Posterior vena cava (tissue), 2 donors: ENCODE results near the gene SLC35D2. TPM values are rescaled to one million over a fixed set of nuclear protein-coding genes. Genes with fewer than 3 reads are reported as not detected.
"Not testable (repeated sequence)": the region's sequence is repeated elsewhere in the genome, so short reads cannot be mapped to it uniquely, and the experiment has no call there.

ENCODE experiments used
- DNase-seq: peaks from one replicate; pipeline ENCODE4 v3.0.0-alpha.2; 2020; ENCODE audit warnings: low spot score
- intact Hi-C, 2 donors: fragments of 100-400 bp; cut with DNase I; formaldehyde crosslinking; loops; one replicate each; pipeline versions ENCODE4 v1.14.1 to v1.14.2; 2022 to 2023
- total RNA-seq, 2 donors: library from RNA; stranded (reverse); fragmentation: NEBNext Ultra II Directional; extraction: Animal tissue kit (Norgen Biotek cat#: 25700); gene quantifications; one replicate each; pipeline ENCODE4 v1.2.1, GENCODE V29; 2021
- donor health status: DM: yes; HTN: yes; CAD: no.
- donor health status: DM: yes; HTN: yes; CAD: no.

The SLC35D2 gene
- total RNA-seq, 2 donors from 2014 or later, result 13.2 to 15.7 TPM

GRCh38 chr9:96331236-96331947 lies 52.1 kb downstream of the SLC35D2 start:
- no peak for DNase-seq
- intact Hi-C loops, result no loop called here

DNA sequence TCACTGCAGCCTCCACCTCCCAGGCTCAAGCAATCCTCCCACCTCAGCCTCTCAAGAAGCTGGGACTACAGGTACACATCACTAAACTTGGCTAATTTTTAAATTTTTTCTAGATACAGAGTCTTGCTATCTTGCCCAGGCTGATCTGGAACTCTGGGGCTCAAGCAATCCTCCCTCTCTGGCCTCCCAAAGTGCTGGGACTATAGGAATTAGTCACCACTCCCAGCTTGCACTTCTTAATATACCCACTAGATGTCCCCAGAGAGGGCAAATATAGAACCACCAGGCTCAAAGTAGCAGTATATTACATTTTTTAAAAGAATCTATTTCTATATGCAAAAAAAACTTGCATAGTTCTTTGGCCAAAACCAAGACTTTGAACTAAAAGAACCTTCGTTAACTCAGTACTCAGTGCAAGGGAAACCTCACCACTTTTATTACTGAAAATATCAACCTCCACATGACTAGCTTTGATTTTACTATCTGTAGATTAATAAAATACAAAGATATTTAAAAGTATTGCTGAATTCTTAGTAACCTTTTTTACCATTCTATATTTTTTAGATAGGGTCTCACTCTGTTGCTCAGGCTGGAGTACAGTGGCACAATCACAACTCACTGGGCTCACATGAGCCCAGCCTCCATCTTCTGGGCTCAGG lies 55.7 kb downstream of the SLC35D2 start:
- no peak for DNase-seq
- intact Hi-C loops, result loop anchor here in 1 of 2 donors (10.0 kb wide), 1 partner anchor 157 kb away; no protein-coding TSS in a partner anchor

DNA sequence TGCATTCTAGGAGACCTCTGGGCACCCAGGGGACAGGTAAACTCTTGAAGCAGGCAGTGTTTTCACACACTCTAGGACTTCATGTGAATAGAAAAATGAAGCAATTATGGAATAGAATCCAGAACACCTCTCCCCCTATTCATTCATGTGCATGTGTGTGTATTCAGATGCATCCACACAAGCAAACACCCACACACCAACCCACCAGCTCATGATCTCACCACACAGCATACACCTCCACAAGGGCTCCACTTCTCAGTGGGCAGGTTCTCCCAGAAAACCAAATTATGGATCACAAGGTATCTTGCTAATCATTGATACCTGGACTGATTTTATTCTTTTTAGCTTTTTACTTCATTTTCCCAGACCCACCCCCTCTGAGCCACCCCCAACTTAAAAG lies 60.3 kb downstream of the SLC35D2 start:
- no peak for DNase-seq
- intact Hi-C loops, result loop anchor here (5.0 to 10.0 kb wide), 2 partner anchors 162 to 344 kb away; no protein-coding TSS in a partner anchor

DNA sequence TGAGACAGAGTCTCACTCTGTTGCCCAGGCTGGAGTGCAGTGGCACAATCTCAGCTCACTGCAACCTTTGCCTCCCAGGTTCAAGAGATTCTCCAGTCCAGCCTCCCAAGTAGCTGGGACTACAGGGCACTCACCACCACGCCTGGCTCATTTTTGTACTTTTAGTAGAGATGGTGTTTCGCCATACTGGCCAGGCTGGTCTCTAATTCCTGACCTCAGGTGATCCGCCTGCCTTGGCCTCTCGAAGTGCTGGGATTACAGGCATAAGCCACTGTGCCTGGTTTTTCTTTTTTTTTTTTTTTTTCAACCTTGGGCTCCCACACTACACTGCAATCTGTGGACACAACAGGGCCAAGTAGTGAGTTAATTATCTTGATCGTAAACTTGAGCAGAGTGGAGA lies 60.8 kb downstream of the SLC35D2 start:
- intact Hi-C loops, result loop anchor here (5.0 to 10.0 kb wide), 2 partner anchors 162 to 345 kb away; no protein-coding TSS in a partner anchor

GRCh38 chr9:96322210-96322609 lies 61.3 kb downstream of the SLC35D2 start:
- DNase-seq, result not testable (repeated sequence)
- intact Hi-C loops, result loop anchor here (5.0 to 10.0 kb wide), 2 partner anchors 163 to 345 kb away; no protein-coding TSS in a partner anchor

More for the DNA sequence above, 60.8 kb downstream of the SLC35D2 start:
- DNase-seq, result not testable (repeated sequence)

GRCh38 chr9:96321515-96321914 lies 62.0 kb downstream of the SLC35D2 start:
- DNase-seq, result no peak
- intact Hi-C loops, result loop anchor here (5.0 to 10.0 kb wide), 2 partner anchors 163 to 346 kb away; no protein-coding TSS in a partner anchor

GRCh38 chr9:96320749-96321280 lies 62.7 kb downstream of the SLC35D2 start:
- intact Hi-C loops, result loop anchor here (5.0 to 10.0 kb wide), 2 partner anchors 164 to 346 kb away; no protein-coding TSS in a partner anchor
- DNase-seq, result no peak

DNA sequence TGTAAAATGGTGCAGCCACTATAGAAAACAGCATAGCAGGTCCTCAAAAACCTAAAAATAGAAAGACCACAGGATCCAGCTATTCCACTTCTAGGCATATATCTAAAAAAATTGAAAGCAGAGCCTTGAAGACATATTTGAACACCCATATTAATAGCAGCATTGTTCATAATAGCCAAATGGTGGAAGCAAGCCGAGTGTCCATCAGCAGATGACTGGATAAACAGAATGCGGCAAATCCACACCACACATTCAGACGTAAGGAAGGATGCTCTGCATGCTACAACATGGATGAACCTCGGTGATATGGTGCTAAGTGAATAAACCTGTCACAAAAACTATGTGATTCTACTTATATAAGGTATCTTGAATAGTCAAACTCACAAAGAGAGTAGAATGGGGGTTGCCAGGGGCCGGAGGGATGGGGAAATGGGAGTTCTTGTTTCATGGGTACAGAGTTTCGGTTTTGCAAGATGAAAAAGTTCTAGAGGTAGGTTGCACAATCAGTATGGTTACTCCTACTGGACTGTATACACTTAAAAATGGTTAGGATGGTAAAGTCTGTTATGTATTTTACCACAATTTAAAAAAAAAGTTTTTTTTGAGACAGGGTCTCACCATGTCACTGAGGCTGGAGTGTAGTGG lies 64.5 kb downstream of the SLC35D2 start:
- intact Hi-C loops, result loop anchor here (10.0 kb wide), 1 partner anchor 84 kb away; no protein-coding TSS in a partner anchor
- DNase-seq, result no peak

GRCh38 chr9:96317335-96317980 lies 66.1 kb downstream of the SLC35D2 start:
- no peak for DNase-seq
- intact Hi-C loops, result loop anchor here (10.0 kb wide), 1 partner anchor 83 kb away; no protein-coding TSS in a partner anchor

GRCh38 chr9:96309850-96310249 lies 73.7 kb downstream of the SLC35D2 start:
- no peak for DNase-seq
- intact Hi-C loops, result loop anchor here (10.0 kb wide), 1 partner anchor 75 kb away; no protein-coding TSS in a partner anchor

DNA sequence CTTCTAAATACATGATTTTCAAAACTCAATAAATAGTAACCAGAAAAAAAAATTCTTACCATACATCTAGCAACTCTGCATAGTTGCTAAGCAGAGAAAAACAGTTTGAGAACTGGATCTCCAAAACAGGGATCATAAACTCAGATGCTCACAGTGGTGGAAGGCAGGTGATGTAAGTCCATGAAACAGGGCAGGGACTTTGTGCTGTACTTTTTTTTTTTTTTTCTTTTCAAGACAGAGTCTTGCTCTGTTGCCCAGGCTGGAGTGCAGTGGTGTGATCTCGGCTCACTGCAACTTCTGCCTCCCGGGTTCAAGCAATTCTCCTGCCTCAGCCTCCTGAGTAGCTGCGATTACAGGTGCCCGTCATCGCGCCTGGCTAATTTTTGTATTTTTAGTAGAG lies 76.6 kb downstream of the SLC35D2 start:
- intact Hi-C loops, DNase-seq: not testable (repeated sequence)

GRCh38 chr9:96305171-96305570 lies 78.3 kb downstream of the SLC35D2 start:
- intact Hi-C loops, result no loop called here
- no peak for DNase-seq

- intact Hi-C loops, result no loop called here
- DNase-seq, result no peak
These were observed 79.3 kb downstream of the SLC35D2 start for GRCh38 chr9:96304230-96304629.

DNA sequence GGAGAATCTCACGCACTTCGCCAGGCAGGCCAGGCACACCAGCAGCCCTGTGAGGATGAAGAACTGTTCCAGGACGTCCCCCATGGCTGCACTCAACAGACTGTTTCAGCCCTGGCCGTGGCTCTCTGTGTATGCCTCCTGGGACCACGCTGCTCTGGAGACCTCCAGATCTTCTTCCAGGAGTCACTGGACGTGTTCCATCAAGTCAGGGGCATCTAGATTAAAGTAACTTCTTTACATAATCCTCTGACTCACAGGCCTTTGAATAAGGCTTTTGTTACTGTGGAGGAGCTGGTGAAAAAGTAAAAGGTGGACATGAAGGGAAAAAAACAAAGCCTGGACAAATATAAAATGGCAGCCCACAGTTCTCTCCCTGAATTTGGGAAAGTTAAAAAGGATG lies 81.5 kb downstream of the SLC35D2 start, which contains the start of gene HSD17B3:
TSS of gene HSD17B3 (minus strand) at position 156 of the 400 bp plus-strand sequence. CDS start at position 84, 72 bp downstream.
- no peak for DNase-seq
- intact Hi-C loops, result no loop called here

- intact Hi-C loops, result no loop called here
- DNase-seq, result no peak
These were observed 83.7 kb downstream of the SLC35D2 start for GRCh38 chr9:96299823-96300222.

DNA sequence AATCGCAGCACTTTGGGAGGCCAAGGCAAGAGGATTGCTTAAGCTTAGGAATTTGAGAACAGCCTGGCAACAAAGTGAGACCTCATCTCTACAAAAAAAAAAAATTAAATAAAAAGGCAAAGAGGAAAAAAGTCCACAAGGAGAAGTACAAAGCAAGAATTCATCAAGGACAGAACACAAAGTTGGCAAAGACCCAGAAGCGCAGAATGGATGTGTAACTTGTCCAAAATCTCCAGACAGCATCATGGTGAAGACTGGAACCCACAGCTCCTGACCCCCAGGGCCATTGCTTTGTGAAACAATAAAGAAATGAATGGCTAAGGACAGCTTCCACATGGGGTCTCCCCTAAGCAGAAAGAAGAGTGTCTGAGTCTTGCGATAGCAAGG lies 89.4 kb downstream of the SLC35D2 start:
- intact Hi-C loops, result no loop called here
- no peak for DNase-seq

DNA sequence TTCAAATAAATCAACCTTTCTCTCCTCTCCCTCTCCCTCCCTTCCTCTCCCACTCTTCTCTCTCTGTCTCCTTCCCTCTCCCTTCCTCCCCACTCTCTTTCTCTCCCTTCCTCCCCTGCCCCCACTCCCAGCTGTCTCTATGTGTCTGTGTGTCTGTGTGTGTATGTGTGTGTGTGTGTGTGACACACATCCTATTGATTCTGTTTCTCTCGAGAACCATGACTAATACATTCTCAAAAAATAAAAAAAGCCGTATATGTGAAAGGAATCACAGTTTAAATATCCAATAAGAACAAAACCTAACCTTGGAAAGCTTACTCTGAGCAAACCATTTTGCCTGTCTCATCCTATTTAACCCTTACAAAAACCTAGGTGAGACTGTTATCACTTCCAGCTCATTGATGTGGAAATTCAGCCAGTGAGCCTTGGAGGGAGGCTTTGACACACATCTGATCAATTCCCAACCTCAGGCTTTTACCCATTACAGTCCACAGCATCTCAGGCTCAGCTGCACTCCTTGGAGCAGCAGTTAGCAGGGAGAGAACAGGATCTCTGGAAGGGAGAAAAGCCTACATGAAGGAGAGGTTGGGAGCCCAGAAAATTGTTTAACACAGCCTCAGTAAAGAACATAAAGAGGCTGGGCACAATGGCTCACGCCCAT lies 89.9 kb downstream of the SLC35D2 start:
- DNase-seq, result no peak
- intact Hi-C loops, result no loop called here

GRCh38 chr9:96289392-96289791 lies 94.1 kb downstream of the SLC35D2 start:
- intact Hi-C loops, result no loop called here

More at GRCh38 chr9:96289392-96289791, 94.1 kb downstream of the SLC35D2 start:
- DNase-seq, result no peak
